Glomerular endothelial cell (primary cell): Measurements from ENCODE around the gene TMEM233. TPM values are rescaled to one million over a fixed set of nuclear protein-coding genes. Genes with fewer than 3 reads are reported as not detected.

Experiments used
- DNase-seq: peaks from one replicate; pipeline ENCODE4 v3.0.0-alpha.2; 2011; ENCODE audit warnings: low read depth, low spot score; ENCODE audit errors: extremely low read depth
- total RNA-seq: library from RNA; depleted of rRNA; stranded (reverse); fragments of >200 nt; gene quantifications from 2 replicates; pipeline ENCODE4 v1.2.3, GENCODE V29; 2015

TMEM233 gene
- total RNA-seq, 1 donor from 2014 or later: 1.9 TPM

GRCh38 chr12:119679081-119679480, 85.5 kb downstream of the TMEM233 start:
- no peak for DNase-seq

- DNase-seq: no peak
Observed at GRCh38 chr12:119679490-119679889, 85.9 kb downstream of the TMEM233 start.

- no peak for DNase-seq
Observed at GRCh38 chr12:119681111-119681510, 87.5 kb downstream of the TMEM233 start.

GRCh38 chr12:119681728-119682638, 88.4 kb downstream of the TMEM233 start:
- DNase-seq: no peak

- DNase-seq: no peak
Observed at GRCh38 chr12:119682639-119683252, 89.2 kb downstream of the TMEM233 start.

- DNase-seq: no peak
Observed at GRCh38 chr12:119683413-119683812, 89.8 kb downstream of the TMEM233 start.

- no peak for DNase-seq
Observed at GRCh38 chr12:119683816-119684215, 90.2 kb downstream of the TMEM233 start.

GRCh38 chr12:119684711-119685369, 91.3 kb downstream of the TMEM233 start:
- no peak for DNase-seq

- DNase-seq: no peak
Observed at GRCh38 chr12:119685375-119685774, 91.8 kb downstream of the TMEM233 start.

GRCh38 chr12:119686355-119686754, 92.8 kb downstream of the TMEM233 start:
- no peak for DNase-seq

GRCh38 chr12:119686776-119687175, 93.2 kb downstream of the TMEM233 start:
- no peak for DNase-seq

- DNase-seq: no peak
Observed at GRCh38 chr12:119687406-119687805, 93.8 kb downstream of the TMEM233 start.

GRCh38 chr12:119687879-119688278, 94.3 kb downstream of the TMEM233 start:
- DNase-seq: no peak

- no peak for DNase-seq
Observed at GRCh38 chr12:119689935-119690500, 96.4 kb downstream of the TMEM233 start.

- DNase-seq: no peak
Observed at GRCh38 chr12:119691202-119691810, 97.7 kb downstream of the TMEM233 start.

- no peak for DNase-seq
Observed at GRCh38 chr12:119692410-119692809, 98.8 kb downstream of the TMEM233 start.

Other genes starting within 250 kb of the TMEM233 start
- 25.4 and 53.0 TPM in 2 replicates for gene PRKAB1, start 74.4 kb downstream of the TMEM233 start, total RNA-seq